Activated T-helper 1 cell treated with Interleukin-2 at 50 U/mL for 16 hours (primary cell): ENCODE measurements around the gene MAPKAP1.

Source experiments
- DNase-seq: peaks from one replicate; pipeline ENCODE4 v3.0.0-alpha.2; 2020; ENCODE audit warnings: low read depth

MAPKAP1 gene

DNA sequence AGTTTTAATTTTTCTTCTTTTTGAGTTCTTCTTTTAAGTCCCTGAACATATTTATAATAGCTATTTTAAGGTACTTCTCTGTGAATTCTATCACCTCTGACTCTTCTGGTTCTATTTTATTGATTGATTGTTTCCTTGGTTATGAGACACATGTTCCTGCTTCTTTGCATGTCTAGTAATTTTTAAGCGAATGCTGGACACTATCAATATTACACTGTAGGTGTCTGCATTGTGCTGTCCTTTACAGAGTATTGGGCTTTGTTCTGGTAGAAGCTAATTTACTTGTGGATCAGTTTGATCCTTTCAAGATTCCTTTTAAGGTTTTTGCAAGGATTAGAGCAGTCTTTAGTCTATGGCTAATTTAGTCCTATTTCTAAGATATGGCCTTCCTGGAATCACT, 249.7 kb downstream of the MAPKAP1 start:
- no peak for DNase-seq

DNA sequence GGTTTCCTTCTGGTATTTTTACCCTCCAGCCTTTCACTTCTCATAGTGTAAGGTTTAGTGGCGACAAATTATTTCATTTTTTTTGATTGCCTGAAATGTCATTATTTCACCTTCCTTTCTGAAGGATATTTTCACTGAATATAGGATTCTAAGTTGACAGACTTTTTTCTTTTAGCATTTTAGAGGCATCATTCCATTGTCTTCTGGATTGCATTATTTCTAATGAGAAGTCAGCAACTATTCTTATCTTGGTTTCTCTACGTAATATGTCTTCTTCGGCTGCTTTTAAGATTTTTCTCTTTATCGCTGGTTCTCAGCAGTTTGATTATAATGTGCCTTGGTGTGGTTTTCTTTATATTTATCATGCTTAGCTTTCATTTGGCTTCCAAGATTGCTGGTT, 251.1 kb downstream of the MAPKAP1 start:
- no peak for DNase-seq

DNA sequence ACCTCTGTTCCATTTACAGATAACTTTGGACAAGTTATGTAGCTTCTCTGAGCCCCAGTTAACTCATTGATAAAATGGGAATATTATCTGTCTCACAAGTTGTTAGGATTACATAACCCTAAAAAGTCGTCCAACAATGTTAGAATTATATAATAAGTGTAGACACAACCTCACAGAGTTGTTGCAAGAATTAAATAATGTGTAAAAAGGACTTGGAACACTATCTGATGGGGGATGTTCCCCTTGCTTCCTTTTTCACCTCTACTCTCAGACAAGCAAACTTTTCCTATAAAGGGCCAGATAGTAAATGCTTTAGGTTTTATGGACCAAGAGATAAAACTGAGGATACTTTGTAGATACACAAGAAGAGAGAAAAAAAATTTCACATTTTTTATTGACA, 251.9 kb downstream of the MAPKAP1 start:
- DNase-seq, result no peak

DNA sequence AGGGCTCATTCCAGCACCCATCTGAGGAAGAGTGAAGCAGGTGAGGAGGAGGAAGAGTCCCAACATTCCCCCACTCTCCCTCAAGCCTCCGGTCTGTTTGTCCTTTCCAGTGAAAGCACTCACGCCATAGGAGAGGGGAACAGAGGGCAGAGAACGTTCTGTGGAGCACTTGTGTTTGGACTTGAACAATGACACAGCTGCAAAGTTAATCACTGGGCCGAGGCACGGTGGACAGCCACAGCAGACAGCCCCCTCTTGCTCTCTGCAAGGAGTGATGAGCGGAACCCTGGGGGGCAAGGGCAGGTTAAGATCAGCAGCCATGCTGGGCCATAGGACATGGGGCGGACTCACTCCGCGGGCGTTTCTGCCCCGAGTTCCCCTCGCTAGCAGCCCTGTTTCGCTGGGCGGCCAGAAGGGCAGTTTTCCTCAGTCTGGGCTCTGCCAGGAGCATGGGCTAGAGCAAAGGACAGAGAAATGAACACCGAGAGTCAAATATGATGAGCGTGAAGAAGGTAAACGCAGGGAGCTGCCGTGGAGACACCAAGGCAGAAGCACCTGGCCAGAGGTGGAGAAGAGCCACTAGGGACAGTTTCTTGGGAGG, 259.7 kb downstream of the MAPKAP1 start:
- no peak for DNase-seq

DNA sequence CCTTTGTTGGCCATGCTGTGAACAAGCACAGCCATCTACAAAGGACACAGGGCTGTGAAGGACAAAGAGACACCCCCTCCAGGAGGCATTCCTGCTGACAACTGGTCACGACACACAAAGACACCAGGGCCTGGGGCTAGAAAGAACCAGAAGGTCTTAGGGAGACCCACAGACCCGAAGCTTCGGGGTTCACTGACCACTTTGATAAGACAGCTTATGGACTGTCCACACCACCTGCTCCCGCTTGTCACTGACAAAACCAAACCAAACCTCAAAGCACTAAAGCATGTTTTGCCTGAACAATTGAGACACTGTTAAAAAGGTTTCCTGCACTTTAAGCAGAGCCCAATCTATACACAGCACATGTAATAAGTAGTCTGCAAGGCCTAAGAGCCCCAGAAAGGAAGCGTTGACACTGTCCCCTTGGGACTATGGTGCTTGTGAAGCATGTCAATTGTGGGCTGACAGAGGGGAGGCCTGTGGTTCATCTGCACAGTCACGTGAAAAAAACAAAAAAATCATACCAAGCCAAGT, 260.4 kb downstream of the MAPKAP1 start:
- no peak for DNase-seq

DNA sequence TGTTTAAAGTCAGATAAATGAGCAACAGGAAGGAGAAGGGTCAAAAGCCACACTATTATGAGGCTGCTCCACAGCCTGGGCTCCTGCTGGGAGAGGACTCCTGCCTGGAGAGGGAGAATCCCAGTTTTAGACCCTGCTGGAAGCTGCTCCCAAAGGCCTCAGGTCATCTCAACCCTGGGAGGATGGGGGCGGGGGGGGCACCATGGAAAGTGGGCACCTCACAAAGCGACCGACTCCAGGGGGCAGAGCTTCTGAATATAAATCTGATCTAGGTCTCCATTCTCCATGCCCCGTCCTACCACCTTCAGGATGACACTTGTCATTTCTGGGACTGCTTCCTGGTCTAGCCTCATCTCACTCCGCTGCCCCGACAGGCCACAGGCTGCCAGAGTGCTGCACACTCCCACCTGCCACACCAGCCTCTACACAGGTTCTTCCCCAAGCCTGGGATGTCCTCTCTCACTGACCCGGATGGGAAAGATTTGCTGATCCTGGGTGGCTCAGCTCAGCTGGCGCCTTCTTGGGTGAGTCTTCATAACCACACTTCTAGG, 262.0 kb downstream of the MAPKAP1 start:
- DNase-seq, result no peak

DNA sequence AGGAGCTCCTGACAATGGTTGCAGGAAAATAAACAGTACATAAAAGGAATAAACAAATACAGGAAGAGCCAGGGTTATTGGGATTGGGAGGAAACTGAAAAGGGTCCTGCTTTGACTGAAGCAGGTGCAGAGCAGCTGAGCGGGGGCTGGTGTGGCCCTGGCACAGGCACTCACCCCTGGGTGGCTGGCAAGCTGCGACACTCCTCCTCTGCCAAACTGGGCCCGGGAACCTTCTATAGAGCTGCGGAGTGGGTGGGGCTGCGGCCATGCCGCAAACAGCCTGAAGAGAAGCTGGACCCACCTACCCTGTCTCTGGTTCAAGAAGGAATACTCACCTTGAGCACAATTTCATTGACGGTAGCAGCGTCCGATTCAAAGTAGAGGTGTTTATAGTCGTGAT, 262.8 kb downstream of the MAPKAP1 start:
- no peak for DNase-seq

DNA sequence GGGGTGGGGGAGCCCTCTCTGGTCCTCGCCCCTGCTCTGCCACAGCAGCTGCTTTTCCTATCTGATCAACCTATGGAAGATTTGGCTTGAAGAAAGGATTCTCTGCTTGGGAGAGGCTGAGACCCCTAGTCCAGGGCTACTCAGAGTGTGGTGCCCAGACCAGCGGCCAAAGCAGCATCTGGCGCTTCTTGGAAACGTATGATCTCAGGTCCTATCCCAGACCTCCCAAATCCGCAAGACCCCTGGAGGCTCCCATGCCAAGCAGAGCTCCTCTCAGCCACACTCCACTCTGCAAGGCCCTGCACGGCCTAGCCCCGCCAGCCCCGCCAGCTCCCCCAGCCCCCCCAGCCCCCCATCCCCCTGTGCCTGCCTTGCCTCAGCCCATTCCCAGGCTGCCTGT, 263.6 kb downstream of the MAPKAP1 start:
- DNase-seq, result no peak

DNA sequence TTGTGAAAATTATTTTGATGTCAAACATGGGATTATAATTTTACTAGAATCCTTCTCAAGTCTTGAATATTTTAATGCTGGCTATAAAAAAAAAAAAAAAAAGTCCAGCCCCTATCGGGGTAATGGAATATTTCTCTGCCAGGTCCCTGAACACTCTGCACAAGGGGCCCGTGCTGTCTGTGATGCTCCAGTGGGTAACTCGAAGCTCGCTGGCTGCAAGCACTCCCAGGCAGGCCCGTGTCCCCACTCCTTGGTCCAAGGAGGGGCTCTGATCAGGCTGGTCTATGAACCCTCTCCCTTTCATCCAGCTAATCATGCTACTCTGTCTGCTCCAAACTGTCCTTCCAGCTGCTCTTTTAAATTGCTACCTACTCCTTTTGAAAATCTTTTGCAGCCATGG, 264.6 kb downstream of the MAPKAP1 start:
- no peak for DNase-seq

DNA sequence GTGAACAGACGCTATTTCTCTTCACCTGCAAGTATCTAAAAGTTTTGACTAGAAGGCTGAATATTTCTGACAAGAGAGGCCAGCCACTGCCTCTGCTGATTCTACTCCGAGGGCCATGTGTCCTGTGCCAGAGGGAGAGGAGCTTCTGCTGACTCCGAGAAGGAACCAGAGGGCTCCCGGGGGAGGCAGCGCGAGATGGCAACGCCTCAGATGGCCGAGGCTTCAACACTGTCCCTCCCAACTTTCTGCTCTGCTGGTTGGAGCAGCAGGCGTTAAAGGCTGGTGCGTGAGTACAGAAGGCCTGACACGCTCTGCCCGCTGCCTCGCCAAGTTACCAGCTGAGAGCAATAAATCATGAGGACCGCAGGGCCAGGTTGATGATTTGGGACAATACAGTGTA, 266.6 kb downstream of the MAPKAP1 start:
- no peak for DNase-seq

DNA sequence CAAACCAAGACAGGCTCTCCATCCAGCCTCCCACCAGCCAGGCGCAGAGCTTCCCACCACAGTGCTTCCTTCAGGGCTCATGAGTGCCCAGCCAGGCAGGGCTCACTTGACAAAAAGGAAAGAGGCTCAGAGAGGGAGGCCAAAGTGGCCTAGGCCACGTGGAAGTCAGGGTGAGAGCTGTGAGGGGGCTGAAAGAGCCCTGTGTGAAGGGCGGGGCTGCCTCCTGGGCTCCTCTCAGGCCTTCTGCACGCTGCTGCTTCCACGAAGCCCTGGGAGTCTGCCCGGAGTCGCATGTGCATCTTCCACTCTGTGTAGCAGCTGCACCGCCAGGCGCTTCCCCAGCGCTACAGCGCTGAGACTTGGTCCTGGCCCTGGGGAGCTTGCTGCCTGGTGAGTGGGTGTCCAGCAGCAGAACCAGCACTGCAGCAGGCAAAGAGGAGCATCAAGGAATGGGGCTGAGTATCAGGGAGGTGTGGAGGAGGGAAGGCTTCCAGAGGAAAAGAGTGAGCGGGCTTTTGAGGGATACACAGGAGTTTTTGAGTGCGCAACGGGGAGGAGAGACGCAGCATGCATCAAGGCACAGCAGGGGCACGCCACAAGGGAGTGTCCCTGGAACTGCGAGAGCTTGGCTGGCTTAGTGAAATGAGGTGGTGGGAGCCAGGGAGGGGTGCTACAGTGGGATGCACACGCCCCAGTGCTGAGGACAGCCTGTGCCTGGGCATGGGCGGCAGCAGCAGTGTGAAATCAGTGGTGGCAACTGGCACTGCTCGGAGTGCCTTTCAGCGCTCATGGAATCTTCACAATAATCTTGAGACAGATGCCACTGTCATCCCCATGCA, 267.4 kb downstream of the MAPKAP1 start:
- DNase-seq, result no peak

DNA sequence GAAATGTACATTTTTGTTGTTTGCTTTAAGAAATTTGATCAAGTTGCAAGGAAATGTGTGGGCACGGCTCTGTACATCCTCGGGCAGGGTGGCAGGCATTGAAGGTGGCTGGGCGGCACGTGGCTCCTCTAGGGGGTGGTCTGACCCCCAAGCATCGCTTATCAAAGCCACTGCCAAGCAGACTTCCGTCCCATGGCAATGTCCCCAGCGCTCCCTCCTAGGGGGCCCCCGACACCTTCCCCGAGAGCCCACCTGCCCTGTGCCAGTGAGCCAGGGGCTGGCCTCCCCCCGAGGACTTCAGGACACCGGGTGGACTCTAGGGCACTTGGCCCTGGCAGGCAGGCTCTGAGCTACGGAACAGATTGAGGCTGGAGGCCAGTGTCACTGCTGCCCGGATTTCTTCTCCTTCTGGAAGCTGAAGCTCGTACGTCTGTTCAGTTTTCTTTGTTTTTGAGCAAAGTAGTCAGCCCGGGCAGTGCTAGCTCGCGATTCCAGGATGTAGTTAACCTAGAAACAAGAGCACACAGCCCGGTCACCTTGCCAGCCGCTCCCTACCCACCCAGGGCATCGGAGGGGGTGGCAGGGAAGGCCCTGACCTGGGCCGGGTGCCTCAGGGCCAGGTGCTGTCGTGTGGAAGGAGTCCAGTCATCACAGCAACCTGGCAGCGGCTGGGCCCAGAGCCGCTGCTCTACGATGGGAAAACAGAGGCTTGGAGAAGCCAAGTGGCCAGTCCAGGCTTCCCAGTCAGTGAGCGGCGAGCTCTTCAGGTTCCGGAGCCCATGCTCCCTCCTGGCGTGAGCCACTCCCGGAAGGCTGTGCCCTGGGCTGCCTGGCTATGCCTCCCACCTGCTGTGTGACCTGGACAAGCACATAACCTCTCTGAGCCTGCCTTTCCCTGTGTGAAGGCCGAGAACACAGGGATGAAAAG, 268.2 kb downstream of the MAPKAP1 start:
- no peak for DNase-seq

DNA sequence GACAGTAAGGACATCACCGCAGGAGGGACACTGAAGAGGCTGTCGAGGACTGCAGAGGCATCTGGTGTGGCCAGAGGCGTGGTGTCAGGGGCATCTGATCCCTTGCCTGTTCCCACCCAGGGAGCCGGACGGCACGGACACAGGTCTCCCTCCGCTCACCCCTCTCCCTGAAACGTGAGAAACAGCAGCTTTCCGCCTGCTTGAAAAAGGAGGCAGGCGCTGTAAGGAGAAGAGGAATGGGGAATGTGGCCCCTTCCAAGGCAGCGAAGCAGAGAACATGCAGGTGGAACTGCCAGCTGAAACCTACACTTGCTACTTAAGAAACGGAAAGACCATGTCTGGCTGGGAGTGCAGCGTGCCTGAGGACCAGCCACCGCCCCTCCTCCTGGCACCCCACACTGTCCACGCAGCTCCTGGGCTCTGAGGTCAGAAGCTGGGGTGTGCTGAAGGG, 269.2 kb downstream of the MAPKAP1 start:
- no peak for DNase-seq

DNA sequence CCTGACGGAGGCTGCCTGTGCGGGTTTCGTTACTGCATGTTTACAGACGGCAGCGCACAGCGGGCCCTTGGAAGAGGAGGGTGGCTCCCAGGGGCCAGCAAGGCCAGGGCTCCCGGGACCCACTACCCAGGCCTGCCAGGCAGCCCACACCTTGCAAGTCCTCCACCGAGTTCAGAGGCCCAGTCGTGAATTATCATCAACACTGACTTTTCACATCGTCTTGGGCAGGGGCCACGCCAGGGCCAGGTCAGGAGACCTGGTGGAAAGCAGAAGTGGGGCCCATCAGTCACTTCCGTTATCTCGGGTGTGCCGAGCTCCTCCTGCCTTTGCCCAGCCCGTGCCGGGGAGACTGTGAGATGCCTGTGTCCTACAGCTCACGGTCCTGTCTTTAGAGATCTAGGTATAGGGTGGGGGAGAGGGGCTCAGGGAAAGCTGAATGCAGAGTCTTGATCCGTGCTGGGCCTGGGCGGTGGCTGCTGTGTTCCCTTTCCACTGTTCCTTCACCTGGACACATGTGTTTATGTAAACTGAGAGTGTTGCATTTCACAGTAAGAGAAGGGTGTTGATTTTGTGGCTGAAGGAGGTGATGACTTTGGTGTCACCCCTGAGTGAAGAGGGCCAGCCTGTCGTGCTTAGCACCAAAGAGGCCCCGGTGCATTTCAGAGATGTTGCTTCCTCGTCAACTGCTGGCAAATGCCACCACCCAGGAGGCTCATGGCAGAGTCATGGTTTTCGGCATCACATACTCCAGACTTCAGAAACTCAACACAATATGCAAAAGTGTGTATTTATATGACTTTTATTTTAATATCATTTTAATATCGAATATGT, 270.2 kb downstream of the MAPKAP1 start:
- no peak for DNase-seq

DNA sequence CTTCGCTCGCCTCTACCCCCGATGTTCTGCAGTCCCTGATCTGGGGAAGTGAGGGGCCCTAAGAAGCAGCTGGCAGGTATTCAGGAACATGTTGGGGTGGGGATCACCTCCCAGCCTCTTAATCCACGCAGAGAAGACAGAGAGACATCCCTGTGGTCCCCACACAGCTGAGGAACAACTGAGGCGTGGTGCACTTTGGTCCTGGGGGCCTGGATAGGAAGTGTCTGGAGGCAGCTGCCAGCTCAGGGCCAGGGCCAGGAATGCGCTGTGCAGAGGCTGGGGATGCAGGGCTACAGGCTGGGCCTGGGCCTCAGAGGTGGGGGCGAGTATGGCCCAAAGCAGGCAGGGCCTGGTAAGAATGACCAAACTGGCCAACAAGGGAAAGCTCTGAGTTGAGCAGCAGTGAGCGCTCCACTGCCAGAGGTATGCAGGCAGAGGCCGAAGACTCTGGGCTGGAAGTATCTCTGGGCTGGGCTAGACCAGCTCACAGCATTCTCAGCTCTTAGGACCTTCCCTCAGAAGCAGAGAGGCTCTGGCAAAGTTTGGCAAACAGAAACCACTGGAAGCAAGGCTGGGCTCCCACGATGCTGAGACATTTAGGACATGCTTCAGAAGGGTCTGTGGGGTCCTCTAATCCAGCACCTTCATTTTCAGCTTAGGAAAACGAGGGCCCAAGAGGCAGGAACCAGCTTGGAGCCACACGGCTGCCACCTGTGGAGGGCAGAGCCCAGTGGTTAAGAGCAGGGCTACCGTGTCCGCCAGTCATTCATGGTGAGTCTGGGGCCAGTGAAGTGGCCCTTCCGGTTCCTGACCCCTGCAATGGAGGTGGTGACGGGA, 271.0 kb downstream of the MAPKAP1 start:
- no peak for DNase-seq

DNA sequence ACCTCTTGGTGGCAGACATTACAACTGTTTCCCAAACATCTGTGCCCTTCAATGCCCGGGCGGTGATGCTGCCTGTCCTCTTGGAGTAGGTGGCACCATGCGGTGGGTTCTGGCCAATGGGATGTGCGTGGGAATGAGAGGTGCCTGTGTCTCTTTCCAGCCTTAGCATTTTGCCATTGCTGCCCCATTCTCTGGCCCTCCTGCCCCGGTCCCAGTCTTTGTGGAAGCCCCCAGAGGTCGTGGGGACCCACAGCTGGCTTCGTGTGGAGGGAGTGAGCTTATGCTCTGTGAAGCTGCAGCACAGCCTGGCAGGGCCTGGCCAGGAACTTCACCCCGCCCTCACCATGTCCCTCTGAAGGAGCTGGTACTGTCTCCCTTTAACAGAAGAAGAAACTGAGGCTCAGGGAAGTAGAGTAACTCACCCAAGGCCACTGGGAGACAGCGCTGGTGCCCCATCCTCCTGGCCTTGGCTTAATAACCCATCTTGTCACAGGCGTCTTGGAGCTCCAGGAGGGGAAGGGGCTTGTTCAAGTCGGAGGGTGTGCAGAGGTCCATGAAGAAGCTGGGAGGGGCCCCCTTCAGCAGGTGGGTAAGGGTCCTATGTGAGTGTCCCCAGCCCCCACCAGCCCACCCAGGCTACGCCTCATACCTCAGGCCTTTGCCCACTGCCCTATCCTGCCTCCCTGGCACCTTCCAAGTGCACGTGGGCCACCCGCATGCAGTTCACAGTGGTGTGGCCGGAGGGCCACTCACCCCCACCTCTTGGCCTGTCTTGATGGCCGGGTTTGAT, 271.8 kb downstream of the MAPKAP1 start:
- no peak for DNase-seq

DNA sequence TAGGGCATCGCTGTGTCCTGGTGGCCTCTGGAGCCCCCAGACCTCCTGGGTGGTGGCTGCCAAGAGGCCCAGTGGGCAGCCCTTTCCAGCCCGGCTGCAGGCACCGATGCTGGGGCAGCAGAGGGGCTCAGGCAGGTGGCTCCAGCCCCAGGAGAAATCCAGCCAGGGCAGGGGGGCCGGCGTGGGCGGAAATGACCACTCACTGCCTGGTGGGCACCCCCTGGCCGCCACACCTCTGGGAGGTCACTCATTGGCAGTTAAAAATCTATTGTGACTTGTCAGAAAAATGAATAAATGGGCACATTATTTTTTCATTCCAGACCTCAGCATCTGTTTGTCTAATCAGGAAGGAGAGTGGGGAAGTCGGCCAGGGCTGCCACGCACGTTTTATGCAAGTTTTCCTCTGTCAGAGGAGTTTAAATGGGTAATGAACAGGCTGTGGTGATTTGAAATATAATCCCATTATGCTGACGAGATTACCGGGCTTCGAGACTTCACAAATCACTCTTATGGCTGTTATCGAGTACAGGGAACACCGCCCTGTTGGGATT, 273.5 kb downstream of the MAPKAP1 start:
- no peak for DNase-seq

DNA sequence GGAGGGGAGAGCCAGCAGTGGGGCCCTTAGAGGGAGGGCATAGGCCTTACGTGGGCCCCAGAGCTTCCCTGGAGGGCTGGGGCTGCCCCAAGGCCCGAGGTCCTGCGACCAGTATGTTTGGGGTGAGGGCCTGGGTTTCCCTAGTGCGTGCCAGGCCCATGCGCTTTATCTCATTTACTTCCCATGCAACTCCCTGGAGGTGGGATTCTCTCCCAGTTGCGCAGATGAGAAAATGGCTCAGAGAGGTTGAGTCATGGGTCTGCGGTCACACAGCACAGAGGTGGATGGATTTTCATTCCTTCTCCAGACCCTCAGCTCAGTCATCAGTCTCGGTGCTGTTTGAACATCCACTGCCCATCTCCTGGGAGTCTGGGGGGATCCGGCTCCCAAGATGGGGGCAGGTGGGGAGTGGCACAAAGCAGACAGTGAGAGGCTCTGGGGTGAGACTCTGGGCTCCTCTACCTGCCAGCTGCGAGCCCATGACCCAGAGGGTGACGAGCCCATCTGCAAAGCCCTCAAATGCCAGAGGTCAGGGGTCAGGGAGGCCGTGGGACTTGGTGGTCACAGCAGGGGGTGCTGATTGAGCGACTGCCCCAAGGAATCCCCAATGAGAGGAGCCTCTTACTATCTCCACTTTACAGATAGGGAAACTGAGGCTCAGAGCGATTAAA, 274.2 kb downstream of the MAPKAP1 start:
- DNase-seq, result no peak
